ENCODE measurements around the gene CDK8.

CDK8 gene

DNA sequence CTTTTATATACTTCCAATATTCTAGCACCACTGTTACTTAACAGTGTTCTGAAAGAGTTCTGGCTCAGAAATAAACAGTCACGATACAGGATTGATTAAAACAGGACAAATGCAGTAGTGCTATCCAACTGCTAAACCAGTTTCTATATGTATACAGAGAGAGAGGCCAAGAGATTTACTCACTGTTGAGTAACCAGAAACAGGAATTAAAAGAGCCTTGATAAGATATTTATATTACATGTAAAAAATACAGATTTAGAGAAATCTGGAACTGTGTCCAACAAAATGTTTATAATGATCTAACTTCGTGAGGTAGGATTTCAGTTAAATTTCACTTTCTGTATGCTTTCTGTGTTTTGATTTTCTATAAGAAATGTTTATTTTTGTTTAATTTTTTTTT is 116.6 kb downstream of the CDK8 start:
- no peak for DNase-seq
- H3K9me3 ChIP-seq (ENCODE audit: control insufficient read depth, low read length) = no peaks in the 10 kb centered on the region
- no peak overlapping the region for H3K4me3 ChIP-seq (ENCODE audit: insufficient read depth, low read depth, low read length, poor library complexity, severe bottlenecking)
- H3K36me3 ChIP-seq (ENCODE audit: control insufficient read depth, insufficient read depth, low read length) = no peaks in the 10 kb centered on the region
- no peaks in the 10 kb centered on the region for H3K27me3 ChIP-seq (replicated peaks; ENCODE audit: control insufficient read depth, insufficient read depth, low read length, poor library complexity, severe bottlenecking)
- H3K4me1 ChIP-seq (ENCODE audit: control insufficient read depth, insufficient read depth, low read length, poor library complexity, severe bottlenecking) = no peaks in the 10 kb centered on the region
- no peak overlapping the region for H3K27ac ChIP-seq (ENCODE audit: insufficient read depth, low read length, poor library complexity, severe bottlenecking)

DNA sequence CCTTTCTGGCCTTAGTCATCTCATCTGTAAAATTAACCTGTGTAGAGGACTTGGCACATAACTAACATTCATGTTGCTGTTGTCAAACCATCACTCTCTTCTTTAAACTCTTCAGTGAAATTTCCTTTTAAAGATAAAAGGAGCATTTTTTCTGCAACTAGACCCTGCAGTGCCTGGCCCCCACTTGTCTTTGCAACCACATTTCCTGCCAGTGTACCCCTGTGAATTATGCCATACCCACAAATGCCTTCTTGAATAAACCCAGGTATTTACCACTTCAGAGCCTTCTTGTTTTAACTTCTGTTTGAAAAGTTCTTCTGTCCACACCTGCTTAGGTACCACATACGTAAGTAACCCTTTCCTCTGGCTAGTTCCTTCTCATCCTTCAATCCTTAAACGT is 118.8 kb downstream of the CDK8 start:
- Histone ChIP-seq H3K27ac (ENCODE audit: insufficient read depth, low read length, poor library complexity, severe bottlenecking) (no peak overlapping the region), H3K9me3 (ENCODE audit: control insufficient read depth, low read length) (no peaks in the 10 kb centered on the region), H3K4me1 (ENCODE audit: control insufficient read depth, insufficient read depth, low read length, poor library complexity, severe bottlenecking) (no peaks in the 10 kb centered on the region), H3K4me3 (ENCODE audit: insufficient read depth, low read depth, low read length, poor library complexity, severe bottlenecking) (no peak overlapping the region), H3K36me3 (ENCODE audit: control insufficient read depth, insufficient read depth, low read length) (no peaks in the 10 kb centered on the region), H3K27me3 (replicated peaks; ENCODE audit: control insufficient read depth, insufficient read depth, low read length, poor library complexity, severe bottlenecking) (no peaks in the 10 kb centered on the region)
- DNase-seq = no peak

DNA sequence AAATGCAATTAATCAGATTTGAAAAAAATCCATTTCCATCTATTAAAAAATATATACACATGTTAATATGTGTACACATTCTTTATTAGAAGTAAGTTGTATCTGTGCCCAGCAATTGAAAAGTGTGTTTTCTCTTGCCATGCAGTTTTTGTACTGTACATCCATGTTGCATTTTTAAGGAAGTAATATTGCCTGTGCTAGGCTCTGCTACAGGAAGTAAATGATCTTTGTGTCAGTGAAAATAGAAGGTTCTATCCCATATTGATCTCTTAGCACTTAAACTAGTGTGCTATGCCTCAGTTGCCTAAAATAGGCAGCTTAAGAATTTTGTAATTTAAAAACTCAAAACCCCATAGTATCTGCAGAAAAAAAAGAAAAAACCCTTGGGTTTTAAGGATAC is 122.5 kb downstream of the CDK8 start:
- H3K27me3 ChIP-seq (replicated peaks; ENCODE audit: control insufficient read depth, insufficient read depth, low read length, poor library complexity, severe bottlenecking) = no peaks in the 10 kb centered on the region
- H3K27ac ChIP-seq (ENCODE audit: insufficient read depth, low read length, poor library complexity, severe bottlenecking) = no peak overlapping the region
- H3K36me3 ChIP-seq (ENCODE audit: control insufficient read depth, insufficient read depth, low read length) = no peaks in the 10 kb centered on the region
- no peaks in the 10 kb centered on the region for H3K9me3 ChIP-seq (ENCODE audit: control insufficient read depth, low read length)
- DNase-seq = no peak
- no peak overlapping the region for H3K4me3 ChIP-seq (ENCODE audit: insufficient read depth, low read depth, low read length, poor library complexity, severe bottlenecking)
- H3K4me1 ChIP-seq (ENCODE audit: control insufficient read depth, insufficient read depth, low read length, poor library complexity, severe bottlenecking) = no peaks in the 10 kb centered on the region

DNA sequence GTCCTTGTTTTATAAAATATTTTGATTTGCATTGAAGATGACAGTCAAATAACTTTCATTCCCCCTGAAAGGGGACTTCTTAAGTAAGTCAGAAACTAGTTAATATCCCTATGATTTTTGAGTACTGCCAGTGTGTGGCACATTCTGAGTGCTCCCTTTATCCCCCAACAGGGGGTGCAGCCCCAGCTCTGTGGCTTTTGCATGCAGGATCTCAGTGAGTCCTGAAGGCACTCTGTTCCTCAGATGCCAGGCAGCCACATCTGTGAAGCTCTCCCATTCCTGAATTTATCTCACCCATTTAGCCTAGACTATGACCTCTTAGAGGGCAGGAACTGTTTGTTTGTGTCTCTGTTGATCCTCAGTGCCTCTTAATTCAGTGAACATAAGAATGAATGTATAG is 123.1 kb downstream of the CDK8 start:
- Histone ChIP-seq H3K27ac (ENCODE audit: insufficient read depth, low read length, poor library complexity, severe bottlenecking) (no peak overlapping the region), H3K4me1 (ENCODE audit: control insufficient read depth, insufficient read depth, low read length, poor library complexity, severe bottlenecking) (no peaks in the 10 kb centered on the region), H3K36me3 (ENCODE audit: control insufficient read depth, insufficient read depth, low read length) (no peaks in the 10 kb centered on the region), H3K4me3 (ENCODE audit: insufficient read depth, low read depth, low read length, poor library complexity, severe bottlenecking) (no peak overlapping the region), H3K27me3 (replicated peaks; ENCODE audit: control insufficient read depth, insufficient read depth, low read length, poor library complexity, severe bottlenecking) (no peaks in the 10 kb centered on the region), H3K9me3 (ENCODE audit: control insufficient read depth, low read length) (no peaks in the 10 kb centered on the region)
- DNase-seq = no peak

DNA sequence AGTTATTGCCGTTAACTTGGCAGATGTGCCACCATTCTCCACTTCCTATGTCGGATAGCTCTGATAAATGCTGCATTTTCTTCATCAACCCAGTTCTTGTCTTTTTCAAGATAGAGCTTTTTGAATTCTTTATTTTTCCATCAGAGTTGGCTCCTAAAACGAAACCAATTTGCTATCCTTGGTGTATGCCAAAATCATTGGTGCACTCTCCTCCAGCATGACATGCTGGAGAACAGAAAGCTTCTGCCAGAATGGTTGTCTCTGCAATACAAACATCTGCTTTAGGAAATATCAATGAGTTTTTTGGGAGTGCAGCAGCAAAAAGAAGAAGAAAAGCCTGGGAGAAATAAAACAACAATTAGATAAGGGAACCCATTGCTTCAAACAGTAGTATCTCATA is 124.2 kb downstream of the CDK8 start:
- Histone ChIP-seq H3K4me3 (ENCODE audit: insufficient read depth, low read depth, low read length, poor library complexity, severe bottlenecking) (no peak overlapping the region), H3K36me3 (ENCODE audit: control insufficient read depth, insufficient read depth, low read length) (peaks cover 3% of the 10 kb centered on the region), H3K27me3 (replicated peaks; ENCODE audit: control insufficient read depth, insufficient read depth, low read length, poor library complexity, severe bottlenecking) (no peaks in the 10 kb centered on the region), H3K4me1 (ENCODE audit: control insufficient read depth, insufficient read depth, low read length, poor library complexity, severe bottlenecking) (no peaks in the 10 kb centered on the region), H3K27ac (ENCODE audit: insufficient read depth, low read length, poor library complexity, severe bottlenecking) (no peak overlapping the region), H3K9me3 (ENCODE audit: control insufficient read depth, low read length) (no peaks in the 10 kb centered on the region)
- no peak for DNase-seq

DNA sequence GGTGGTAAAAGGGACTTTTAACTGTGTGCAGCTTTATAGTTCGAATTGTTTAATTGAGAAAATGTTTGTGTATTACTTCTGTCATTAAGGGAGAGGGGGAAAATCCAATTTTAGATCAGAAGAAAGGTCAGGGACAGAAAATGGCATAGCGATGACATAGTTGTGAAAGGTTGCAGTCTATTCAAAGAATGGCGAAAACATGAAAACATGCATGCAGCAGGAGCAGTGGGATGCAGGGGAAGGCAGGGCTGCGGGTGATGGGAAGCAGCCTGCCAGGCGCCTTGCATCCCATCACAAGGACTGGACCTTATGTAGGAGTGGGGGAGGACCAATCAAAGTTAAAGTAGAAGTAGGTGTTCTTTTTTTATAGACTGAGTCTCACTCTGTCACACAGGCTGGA is 125.9 kb downstream of the CDK8 start:
- DNase-seq = no peak
- no peaks in the 10 kb centered on the region for H3K4me1 ChIP-seq (ENCODE audit: control insufficient read depth, insufficient read depth, low read length, poor library complexity, severe bottlenecking)
- H3K27me3 ChIP-seq (replicated peaks; ENCODE audit: control insufficient read depth, insufficient read depth, low read length, poor library complexity, severe bottlenecking) = no peaks in the 10 kb centered on the region
- H3K4me3 ChIP-seq (ENCODE audit: insufficient read depth, low read depth, low read length, poor library complexity, severe bottlenecking) = no peak overlapping the region
- no peaks in the 10 kb centered on the region for H3K9me3 ChIP-seq (ENCODE audit: control insufficient read depth, low read length)
- no peak overlapping the region for H3K27ac ChIP-seq (ENCODE audit: insufficient read depth, low read length, poor library complexity, severe bottlenecking)
- peaks cover 3% of the 10 kb centered on the region for H3K36me3 ChIP-seq (ENCODE audit: control insufficient read depth, insufficient read depth, low read length)

DNA sequence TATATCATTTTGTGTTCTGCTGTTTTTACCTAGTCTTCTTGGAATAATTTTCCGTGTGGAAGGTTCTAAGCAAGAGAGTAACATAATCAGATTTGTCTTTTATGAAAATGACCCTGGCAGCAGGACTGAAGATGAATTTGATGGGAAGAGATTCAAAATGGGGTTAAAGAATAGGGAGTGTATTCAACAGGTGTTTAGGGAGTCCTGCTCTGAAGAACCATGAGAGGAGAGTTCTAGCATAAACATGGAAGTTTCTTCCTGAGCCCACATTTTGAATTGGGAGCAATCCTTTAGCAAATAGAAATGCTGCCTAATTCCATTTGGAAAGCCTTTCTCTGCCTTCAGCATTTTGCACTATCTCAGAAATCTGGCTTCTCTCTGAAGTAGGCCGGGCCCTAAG is 127.0 kb downstream of the CDK8 start:
- Histone ChIP-seq H3K4me3 (ENCODE audit: insufficient read depth, low read depth, low read length, poor library complexity, severe bottlenecking) (no peak overlapping the region), H3K27ac (ENCODE audit: insufficient read depth, low read length, poor library complexity, severe bottlenecking) (no peak overlapping the region), H3K4me1 (ENCODE audit: control insufficient read depth, insufficient read depth, low read length, poor library complexity, severe bottlenecking) (no peaks in the 10 kb centered on the region), H3K9me3 (ENCODE audit: control insufficient read depth, low read length) (no peaks in the 10 kb centered on the region), H3K27me3 (replicated peaks; ENCODE audit: control insufficient read depth, insufficient read depth, low read length, poor library complexity, severe bottlenecking) (no peaks in the 10 kb centered on the region), H3K36me3 (ENCODE audit: control insufficient read depth, insufficient read depth, low read length) (peaks cover 3% of the 10 kb centered on the region)
- DNase-seq = no peak

DNA sequence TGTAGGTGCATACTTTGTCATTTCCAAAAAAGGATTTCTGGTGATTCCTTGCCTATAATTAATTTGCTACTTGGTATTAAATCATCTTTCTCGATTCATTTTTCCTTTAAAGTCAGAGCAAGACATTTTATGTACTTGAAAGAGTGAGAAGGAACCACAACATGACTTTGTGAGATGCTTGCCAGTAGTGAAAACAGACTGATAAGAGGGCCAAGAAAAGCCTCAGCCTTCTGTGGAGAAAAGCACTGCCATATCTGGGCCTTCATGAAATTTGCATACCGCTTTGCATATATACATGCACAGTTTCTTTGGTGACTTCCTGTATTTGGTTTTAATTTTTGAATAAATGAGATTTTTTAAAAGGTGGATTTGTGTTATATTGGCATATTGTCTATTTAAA is 128.4 kb downstream of the CDK8 start:
- Histone ChIP-seq H3K4me1 (ENCODE audit: control insufficient read depth, insufficient read depth, low read length, poor library complexity, severe bottlenecking) (no peaks in the 10 kb centered on the region), H3K27me3 (replicated peaks; ENCODE audit: control insufficient read depth, insufficient read depth, low read length, poor library complexity, severe bottlenecking) (no peaks in the 10 kb centered on the region), H3K36me3 (ENCODE audit: control insufficient read depth, insufficient read depth, low read length) (peaks cover 3% of the 10 kb centered on the region), H3K27ac (ENCODE audit: insufficient read depth, low read length, poor library complexity, severe bottlenecking) (no peak overlapping the region), H3K9me3 (ENCODE audit: control insufficient read depth, low read length) (no peaks in the 10 kb centered on the region), H3K4me3 (ENCODE audit: insufficient read depth, low read depth, low read length, poor library complexity, severe bottlenecking) (no peak overlapping the region)
- DNase-seq = no peak

DNA sequence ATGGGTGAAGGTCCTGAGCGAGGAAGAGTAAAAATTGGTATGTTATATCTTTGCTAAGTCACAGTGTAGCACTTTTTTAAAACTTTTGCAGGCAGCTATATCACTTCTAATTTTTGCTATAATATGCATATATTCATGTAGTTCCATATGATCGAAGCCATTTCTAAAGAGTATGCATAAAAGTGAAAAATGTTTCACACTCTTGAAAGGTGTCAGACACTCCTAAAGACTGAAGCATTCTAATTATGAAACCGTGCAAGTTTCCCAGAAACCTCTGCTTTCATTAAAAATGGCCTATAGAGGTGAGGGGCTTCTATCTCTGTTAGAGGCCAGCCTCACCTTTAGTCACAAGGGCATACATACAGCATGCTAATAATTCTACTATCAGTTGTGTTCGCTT is 128.9 kb downstream of the CDK8 start:
- Histone ChIP-seq H3K27ac (ENCODE audit: insufficient read depth, low read length, poor library complexity, severe bottlenecking) (no peak overlapping the region), H3K9me3 (ENCODE audit: control insufficient read depth, low read length) (no peaks in the 10 kb centered on the region), H3K4me1 (ENCODE audit: control insufficient read depth, insufficient read depth, low read length, poor library complexity, severe bottlenecking) (no peaks in the 10 kb centered on the region), H3K27me3 (replicated peaks; ENCODE audit: control insufficient read depth, insufficient read depth, low read length, poor library complexity, severe bottlenecking) (no peaks in the 10 kb centered on the region), H3K4me3 (ENCODE audit: insufficient read depth, low read depth, low read length, poor library complexity, severe bottlenecking) (no peak overlapping the region), H3K36me3 (ENCODE audit: control insufficient read depth, insufficient read depth, low read length) (peaks cover 7% of the 10 kb centered on the region)
- no peak for DNase-seq

DNA sequence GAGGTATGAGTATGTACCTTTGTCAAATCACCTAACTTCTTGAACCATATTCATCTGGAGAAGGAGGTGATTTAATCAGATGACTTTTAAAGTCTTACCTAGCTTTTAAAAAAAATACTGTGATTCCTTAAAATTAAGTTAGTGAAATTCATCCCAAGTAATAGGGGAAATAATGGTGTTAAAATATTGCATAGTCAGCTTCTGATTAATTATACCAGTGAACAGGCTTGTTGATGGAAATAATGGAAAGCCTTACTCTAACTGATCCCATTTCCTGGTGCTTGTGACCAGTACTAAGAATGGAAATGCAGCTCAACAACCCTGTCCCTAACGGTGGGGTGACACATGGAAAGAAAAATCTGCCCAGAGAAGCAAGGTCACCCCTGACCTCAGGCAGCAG is 130.7 kb downstream of the CDK8 start:
- no peaks in the 10 kb centered on the region for H3K4me1 ChIP-seq (ENCODE audit: control insufficient read depth, insufficient read depth, low read length, poor library complexity, severe bottlenecking)
- H3K27me3 ChIP-seq (replicated peaks; ENCODE audit: control insufficient read depth, insufficient read depth, low read length, poor library complexity, severe bottlenecking) = no peaks in the 10 kb centered on the region
- H3K4me3 ChIP-seq (ENCODE audit: insufficient read depth, low read depth, low read length, poor library complexity, severe bottlenecking) = no peak overlapping the region
- no peak for DNase-seq
- H3K27ac ChIP-seq (ENCODE audit: insufficient read depth, low read length, poor library complexity, severe bottlenecking) = no peak overlapping the region
- peaks cover 12% of the 10 kb centered on the region for H3K36me3 ChIP-seq (ENCODE audit: control insufficient read depth, insufficient read depth, low read length)
- no peaks in the 10 kb centered on the region for H3K9me3 ChIP-seq (ENCODE audit: control insufficient read depth, low read length)

DNA sequence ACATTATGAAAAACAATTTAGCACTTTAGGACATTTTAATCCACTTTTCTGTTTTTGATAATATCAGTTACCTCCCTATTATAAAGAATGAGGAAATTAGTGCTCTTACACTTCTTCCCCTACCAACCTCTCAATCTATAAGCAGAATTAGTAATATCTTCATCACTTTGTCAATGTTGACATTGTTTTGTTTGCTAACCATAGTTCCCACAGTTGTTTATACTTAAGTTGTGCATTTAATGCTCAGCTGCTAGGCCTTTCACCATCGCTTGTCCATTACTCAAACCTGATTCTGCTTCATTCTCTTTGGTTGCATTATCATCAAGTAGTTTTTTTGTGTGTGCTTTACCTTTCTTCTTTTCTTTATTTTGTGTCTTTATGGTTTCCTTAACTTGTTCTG is 132.1 kb downstream of the CDK8 start:
- H3K27me3 ChIP-seq (replicated peaks; ENCODE audit: control insufficient read depth, insufficient read depth, low read length, poor library complexity, severe bottlenecking) = no peaks in the 10 kb centered on the region
- H3K9me3 ChIP-seq (ENCODE audit: control insufficient read depth, low read length) = no peaks in the 10 kb centered on the region
- H3K4me3 ChIP-seq (ENCODE audit: insufficient read depth, low read depth, low read length, poor library complexity, severe bottlenecking) = no peak overlapping the region
- H3K27ac ChIP-seq (ENCODE audit: insufficient read depth, low read length, poor library complexity, severe bottlenecking) = no peak overlapping the region
- H3K4me1 ChIP-seq (ENCODE audit: control insufficient read depth, insufficient read depth, low read length, poor library complexity, severe bottlenecking) = no peaks in the 10 kb centered on the region
- H3K36me3 ChIP-seq (ENCODE audit: control insufficient read depth, insufficient read depth, low read length) = peaks cover 12% of the 10 kb centered on the region
- no peak for DNase-seq
